Stimulated activated CD4-positive, alpha-beta T cell treated with anti-CD3 and anti-CD28 coated beads, Interleukin-4, amount 100 ng/mL, for 48 hours (primary cell): ENCODE data around the gene RASGEF1C.
"Not testable (repeated sequence)": the region's sequence is repeated elsewhere in the genome, so short reads cannot be mapped to it uniquely, and the experiment has no call there.

ENCODE experiments used
- DNase-seq, 2 donors: peaks; one replicate each; pipeline ENCODE4 v3.0.0-alpha.2; 2020; ENCODE audit warnings: low read depth in 2 of 2

Gene RASGEF1C

DNA sequence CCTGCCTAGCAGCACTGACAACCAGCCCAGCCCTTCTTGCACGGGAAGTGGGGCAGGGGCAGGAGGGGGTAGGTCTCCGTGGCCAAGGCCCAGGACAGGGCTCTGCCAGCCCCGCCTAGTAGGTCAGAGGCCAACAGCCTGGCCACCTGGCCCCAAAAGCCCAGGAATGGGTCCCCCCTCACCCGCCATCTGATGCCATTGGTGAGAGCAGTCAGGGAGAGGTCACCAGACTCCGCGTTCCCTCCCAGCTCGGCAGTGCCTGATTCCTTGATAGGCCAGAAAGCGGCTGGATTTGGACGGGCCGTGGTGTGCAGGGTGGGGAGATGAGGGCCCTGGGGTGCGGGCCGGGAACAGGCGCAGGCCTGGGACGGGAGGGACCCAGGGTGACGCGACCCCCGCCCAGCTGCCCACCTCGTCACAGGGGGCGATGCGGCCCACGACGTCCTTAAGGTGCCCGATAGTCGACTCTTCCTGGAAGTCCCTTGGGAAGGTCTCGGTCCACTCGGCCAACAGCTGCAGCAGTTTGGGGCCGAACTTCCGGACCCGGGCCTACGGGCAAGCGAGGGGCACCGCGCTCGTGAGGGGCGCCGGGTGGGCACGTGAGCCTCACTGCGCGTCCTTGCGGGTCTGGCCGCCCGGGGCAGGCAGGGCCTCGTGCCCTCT, 72.9 kb downstream of the RASGEF1C start:
- no peak for DNase-seq

DNA sequence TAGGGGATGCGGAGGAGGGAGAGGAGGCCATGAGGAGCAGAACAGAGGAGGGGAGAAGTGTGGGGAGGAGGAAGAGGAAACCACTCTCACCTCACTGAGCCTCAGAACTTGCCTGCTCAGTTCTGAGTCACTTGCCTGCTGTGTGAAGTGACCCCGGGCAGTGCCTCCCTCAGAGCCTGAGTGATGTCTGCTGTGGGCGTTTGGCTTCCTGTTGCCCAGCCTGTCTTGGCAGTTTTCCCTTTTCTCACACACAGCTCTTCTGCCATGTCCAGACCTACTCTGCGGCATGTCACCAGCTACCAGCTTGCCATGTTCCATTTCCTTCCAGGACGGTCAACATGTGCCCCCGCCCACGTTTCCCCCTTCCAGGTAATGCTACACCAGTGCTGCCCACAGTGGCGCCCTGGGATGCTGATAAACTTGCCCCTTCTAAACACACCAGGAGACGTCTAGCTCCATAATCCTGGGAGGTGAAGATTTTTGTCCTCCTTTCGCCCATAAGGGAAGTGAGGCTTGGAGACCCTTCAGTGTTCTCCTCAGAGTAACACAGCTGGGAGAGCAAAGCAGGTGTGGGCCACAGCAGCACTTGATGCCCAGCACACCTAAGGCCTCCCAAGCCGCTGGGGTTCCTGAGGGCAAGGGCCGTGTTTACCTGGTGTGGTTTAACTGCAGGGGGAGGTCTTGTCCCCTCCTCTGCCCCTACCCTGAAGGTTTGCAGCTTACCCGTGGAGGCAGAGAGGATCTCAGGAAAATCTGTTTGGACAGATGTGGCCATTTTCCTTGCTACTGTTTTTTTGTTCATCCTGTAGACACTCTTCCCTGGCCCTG, 73.7 kb downstream of the RASGEF1C start:
- DNase-seq = peak; percentile 18 to 26

DNA sequence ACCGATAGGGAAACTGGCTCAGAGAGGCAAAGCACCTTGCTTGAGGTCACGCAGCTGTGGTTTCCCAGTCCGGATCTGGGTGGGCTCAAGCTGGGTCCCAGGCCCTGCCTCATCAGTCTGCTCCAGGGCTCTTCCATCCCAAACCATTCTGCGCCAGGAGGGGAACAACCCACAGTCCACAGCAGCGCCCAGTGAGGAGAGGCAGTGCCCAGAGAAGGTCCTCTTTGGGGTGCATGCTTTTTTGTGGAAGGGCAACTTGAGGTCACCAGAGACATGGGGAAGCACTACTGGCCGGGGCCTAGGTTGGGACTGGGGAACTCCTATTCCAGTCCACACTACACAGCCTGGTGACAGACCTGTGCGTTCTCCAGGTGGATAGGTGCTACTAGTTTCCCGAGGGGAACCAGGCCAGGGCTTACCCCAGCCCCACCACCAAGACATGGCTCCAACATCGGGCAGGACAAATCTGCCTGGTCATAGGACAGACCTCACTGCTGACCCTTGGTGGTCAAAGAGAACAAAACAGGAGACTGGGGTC, 75.0 kb downstream of the RASGEF1C start:
- DNase-seq = no peak

DNA sequence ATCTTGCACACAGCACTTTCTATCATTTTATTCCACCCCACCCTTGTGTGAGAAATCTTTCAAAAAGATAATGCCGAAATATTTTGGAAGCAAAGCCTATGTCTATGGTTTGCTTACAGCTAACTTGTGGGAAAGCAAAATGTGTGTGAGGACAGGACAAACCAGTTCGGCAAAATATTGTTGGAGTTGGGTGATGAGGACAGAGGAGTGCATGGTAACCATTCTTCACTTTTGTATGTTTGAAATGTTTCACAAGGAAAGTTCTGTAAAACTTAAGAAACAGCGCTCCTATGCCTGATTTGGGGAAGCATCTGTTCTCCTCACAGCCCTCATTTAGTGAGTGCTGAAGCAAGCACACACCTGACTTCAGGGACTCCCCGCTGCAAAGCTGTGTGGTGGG, 75.5 kb downstream of the RASGEF1C start:
- no peak for DNase-seq

DNA sequence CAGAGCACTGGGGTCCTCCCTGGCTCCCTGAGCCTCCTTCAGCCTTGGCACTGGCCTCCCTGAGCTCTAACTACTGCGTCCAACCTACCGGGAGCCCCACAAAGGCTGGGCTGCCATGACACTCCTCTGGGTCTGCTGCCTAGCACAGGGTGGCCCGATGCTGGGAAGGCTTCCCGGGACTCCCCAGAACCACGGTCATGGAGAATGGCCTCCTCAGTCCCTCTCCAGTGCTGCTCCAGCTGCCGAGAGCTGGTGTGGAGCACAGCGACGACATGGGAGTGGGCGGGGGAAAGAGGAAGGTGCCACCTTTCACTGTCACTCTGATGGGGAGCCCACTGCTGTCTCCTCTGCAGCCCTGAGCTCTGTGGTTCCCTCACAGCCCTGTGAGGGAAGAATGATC, 76.0 kb downstream of the RASGEF1C start:
- DNase-seq = no peak

DNA sequence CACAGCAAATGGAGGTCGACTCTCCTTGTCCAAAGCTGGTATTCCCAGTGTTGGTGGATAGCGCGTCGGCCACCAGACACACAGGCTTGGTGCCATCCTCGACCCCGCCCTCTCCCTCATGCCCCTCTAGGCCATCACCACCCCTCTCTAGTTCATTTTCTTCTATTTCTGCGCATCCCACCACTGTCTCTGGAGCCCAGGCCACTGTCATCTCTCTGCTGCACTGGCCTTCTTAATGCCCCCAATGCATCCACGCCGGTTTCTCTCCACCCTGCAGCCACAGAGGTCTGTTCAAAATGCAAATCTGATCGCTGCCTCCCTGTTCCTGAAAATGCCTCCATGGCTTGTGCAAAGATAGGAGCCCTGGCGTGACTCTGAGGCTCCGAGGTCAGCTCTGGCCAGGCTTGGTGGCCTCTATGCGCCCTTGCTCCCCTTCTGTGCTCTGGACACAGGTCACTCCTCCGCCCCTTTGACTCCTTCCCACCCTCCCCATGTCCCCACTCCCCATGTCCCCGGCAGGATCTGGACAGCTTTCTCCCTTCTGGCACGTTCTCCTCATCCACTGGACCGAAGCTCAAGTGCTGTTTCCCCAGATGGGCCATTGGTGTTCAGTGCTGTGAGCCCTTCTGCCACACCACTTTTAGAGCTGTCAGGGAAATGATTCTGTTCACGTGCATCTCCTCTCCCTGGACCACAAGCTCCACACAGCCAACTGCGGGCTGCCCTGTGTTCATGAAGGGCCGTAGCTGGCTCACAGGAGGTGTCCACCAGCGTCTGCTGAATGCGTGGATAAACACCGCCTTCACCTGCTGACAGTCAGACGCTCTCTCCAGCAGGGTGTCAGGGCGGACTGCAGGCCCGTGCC, 77.9 kb downstream of the RASGEF1C start:
- no peak for DNase-seq

DNA sequence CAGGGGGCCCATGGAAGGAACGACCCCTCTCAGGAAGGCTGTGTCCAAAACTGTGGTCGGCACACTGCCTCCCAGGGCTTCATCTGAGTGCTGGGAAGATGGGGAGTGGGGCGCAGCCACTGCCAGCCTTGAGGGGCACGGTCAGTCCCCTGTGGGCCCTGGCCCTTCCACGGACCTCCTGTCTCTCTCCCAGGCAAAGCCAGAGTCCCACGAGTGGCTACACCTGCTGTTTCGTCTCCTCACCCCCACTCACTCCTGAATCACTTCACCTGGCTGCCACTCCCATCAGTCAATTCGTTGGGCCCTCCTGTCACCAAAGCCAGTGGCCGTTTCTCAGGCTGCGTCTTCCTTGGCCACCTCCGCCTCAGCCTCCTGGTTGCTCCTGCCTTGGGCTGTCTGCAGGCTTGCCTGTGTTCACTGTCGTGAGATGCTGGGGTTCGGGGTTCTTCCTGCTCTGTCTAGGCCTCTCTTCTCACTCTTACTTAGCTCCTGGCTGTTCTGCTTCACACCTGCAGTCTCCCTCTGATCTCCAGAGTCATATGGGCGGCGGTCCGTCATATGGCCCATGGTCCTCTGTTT, 78.6 kb downstream of the RASGEF1C start:
- DNase-seq = no peak

DNA sequence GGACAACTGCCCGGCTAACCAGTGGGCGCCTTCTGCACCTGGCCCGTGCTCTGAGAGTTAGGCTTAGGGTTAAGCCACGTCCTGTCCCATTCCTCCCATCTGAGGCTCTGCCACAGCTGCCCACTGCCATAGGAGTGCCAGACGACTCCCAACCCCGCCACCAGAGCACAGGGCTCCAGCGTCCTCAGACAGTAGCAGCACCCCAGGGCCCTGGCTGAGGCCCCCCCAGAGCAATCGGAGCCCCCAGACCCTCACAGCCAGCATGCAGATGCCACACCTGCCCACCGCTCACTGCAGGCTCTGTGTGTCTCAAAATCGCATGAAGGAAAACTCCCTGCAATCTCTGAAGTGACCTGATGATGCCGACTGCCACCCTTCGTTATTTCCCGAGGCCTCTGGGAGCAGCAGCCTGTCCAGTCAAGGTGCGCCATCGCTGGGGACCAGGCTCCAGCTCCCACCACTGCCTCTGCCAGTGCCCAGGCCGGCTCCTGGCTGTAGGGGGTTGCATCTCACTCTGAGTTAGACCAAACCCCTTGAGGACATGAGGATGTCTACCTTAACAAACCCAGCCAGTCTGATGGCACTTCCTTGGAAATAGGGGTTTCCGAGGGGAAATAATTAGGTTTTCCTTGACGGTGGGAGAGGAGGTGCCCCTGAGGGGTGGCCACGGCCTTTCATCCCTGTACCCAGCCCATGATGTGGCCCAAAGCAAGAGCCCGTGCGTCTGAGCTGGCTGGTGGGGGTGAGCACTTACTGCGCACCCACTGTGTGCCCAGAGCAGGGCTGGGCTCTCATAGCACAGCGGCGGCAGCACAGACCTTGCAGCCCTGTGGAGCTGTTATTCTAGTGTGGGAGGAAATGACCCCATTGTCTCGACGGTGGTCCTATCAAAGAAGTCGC, 79.5 kb downstream of the RASGEF1C start:
- DNase-seq = no peak

DNA sequence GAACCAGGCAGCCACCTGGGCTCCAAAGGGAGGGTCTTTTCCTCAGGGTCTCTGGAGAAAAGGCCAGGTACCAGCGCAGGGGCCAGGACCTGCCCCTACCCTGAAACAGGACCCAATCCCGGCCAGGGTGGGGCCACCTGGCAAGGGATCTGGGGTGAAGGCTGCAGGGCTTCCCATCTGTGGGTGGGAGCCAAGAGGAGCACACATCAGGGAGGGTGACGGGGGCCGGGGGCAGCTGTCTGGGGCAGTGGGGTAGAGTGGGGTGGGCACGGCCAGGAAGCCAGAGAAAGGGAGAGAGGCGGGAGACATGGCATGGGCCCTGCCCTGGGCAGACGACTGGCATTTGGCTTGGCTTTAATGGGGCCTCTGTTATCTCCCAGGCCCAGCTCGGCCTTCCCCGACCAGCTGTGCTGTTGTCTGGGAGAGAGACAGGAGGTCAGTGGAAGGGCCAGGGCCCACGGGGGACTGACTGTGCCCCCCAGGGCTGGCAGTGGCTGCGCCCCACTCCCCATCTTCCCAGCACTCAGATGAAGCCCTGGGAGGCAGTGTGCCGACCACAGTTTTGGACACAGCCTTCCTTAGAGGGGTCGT, 80.2 kb downstream of the RASGEF1C start:
- DNase-seq = no peak

DNA sequence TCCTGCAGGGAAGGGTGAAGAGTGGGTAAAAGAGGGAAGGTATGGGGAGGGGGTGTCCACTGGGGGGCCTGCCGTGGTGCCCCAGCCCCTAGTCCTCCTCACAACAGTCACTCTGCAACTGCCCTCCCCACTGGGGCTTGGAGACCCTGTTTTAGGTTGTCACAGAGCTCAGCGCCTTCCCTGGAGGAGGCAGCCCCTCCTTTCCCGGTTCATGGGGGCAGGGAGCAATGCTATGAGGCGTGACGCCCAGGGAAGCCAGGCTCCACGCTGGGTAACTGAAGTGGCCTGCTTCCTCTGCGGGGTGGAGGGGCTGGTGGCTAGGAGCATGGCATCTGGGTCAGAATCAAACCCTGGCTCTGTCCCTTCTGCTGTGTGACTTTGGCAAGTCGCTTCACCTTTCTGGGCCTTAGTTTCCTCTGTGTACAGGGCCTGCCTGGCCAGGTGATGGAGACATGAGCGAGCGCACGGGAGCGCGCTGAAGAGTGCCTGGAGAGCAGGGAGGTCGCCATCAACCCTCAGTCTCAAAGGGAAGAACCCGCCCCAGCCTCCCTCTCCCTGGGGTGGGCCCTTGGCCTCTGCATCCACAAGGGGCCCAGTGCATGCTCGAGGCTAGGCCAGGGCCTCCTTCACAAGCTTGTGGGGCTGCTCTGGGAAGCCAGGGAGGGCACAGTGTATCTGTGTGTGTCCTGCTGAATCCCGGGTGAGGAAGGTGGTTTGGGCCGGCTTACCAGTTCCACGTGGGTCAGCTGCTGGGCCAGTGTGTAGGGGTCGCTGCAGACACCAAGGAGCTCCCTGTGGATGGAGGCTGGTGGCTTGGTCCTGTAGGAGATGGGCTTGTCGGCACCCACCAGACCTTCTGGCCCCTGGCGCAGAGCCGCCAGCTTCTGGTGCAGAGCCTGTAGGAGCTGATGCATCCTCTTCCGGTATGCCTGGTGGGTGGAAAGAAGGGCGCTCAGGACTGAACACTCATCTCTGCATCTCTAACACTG, 81.0 kb downstream of the RASGEF1C start:
- no peak for DNase-seq

DNA sequence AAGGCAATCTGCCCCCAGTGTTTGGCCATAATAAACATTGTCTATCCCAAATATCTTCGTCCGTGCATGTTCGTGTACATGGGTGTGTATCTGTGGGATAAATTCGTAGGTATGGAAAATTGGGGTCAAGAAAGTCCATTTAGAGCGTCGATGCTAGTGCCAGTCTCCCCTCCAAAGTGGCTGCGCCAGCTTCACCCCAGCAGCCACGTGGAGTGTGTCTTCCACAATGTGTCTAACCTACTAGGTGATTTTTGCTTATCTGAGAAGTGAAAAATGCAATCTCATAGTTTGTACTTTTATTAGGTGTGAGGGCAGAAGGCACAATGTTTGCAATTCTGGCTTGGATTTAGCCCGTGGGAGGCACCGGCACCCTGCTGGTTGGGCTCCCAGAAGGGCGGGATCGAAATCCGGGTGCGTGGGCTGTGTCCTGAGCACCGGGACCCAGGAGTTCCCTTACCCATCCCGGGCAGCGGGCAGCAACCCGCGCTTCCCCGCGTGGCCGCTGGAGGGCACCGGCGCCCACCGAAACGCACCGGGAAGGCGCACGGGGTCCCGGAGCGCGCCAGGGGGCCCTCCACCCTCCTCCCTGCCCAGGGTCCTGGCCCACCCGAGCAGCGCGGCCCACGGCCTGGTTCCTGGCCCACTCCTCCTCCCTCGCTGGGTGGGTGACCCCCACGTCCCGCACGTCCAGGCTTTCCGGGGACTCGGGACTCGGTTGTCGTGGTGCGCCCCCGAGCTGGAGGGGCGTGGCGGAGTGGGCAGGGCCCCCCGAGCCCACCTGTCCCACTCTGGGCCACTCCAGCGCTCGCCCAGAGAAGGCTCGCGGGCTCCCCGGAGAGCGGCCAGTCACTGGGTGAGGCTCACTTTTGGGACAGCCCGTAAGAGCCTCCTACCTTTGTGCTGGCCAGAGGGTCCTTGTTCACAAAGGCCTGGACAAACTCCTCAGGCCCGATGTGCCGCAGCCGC, 82.0 kb downstream of the RASGEF1C start:
- peak; percentile 8 to 40 for DNase-seq

DNA sequence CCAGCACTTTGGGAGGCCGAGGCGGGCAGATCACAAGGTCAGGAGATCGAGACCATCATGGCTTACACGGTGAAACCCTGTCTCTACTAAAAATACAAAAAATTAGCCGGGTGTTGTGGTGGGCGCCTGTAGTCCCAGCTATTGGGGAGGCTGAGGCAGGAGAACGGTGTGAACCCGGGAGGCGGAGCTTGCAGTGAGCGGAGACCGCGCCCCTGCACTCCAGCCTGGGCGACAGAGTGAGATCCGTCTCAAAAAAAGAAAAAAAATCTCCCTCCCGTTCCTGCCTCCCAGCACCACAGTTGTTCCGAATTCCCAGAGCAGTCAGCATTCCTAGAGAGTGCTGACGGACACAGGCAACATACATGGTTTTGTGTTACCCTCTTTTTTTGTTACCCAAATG, 82.9 kb downstream of the RASGEF1C start:
- DNase-seq = not testable (repeated sequence)

DNA sequence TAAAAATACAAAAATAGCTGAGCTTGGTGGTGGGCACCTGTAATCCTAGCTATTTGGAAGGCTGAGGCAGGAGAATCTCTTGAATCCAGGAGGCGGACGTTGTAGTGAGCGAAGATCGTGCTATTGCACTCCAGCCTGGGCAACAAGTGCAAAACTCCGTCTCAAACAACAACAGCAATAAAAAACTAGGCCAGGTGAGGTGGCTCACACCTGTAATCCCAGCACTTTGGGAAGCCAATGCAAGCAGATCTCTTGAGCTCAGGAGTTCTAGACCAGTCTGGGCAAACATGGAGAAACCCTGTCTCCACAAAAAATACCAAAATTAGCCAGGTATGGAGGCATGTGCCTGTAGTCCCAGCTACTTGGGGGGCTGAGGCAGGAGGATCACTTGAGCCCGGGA, 84.3 kb downstream of the RASGEF1C start:
- DNase-seq = not testable (repeated sequence)

DNA sequence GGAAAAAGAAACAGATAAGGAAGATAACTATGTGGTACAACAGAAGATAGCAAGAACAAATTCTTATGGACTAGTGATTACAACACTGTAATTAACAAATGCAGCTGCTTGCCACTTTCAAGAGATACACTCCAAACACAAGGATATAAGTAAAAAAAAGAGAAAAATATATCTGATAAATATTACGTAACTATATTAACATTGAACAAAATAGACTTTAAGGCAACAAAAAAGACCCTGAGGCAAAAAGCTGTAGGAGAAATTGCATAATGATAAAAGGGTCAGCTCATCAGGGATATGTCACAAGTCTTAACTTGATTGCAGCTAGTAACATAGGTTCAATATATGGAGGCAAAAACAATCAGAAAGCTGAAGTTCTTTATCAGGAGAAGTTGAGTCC, 86.1 kb downstream of the RASGEF1C start:
- DNase-seq = no peak

DNA sequence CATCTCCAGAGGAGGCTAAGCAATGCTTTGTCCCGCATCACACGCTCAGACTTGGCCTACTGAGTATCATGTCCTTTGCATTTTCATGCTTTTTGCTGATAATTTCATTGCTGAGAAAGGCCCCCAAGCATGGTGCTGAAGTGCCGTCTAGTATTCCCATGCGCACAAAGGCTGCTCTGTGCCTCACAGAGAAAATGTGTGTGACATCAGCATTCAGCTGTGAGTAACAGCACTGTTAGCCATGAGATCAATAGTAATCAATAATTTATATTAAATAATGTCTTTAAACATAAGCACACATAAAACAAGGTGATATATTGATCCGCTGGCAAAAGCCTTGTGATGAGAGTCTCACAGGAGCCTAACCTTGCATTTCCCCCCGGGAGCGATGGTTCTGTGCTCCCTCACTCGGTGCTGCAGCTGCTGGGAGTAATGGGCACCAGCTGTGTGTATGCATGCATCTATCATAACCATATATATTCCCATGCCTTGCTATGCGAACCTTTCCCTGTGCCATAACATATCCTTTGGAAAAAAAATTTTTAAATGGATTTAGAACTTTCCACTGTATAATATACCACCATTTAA, 87.1 kb downstream of the RASGEF1C start:
- no peak for DNase-seq

DNA sequence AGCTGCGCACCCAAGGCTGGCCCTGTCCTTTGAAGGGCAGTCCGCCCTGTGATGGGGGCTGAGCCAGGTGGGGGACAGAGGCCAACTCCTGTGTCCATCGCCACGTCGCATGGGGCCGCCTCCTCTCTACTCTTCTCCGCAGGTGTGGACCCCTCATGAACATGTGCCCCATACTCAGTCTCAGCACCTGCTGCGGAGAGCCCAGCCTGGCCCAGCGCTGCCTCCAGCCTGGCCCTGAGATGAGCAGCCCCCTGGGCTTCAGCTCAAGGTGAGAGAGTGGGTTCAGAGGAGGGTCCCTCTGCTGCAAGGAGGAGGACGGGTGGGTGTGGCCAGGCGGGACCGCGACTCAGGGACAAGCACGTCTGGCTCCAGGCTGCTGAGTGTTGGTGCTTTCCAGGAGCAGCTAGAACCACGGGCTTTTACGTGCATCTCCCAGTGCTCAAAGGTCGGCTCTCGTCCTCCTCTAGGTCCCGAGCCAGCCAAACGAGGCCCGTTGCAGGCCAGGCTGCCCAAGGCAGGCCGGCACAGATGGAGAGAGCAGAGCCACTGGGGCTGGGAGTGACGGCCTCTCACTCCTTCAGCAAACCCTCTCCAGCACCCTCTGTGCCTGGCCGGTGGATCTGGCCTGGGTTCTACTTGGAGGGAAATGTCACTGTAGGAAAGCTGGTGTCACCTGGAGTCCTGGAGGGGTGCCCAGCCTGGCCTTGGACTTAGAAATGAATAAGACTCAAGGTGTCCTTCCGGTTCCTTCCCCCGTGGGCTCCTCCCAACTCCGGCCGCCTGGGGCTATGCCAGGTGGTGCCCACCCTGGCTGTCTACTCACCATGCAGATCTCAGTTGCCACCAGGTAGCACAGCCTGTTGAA, 88.5 kb downstream of the RASGEF1C start:
- no peak for DNase-seq

DNA sequence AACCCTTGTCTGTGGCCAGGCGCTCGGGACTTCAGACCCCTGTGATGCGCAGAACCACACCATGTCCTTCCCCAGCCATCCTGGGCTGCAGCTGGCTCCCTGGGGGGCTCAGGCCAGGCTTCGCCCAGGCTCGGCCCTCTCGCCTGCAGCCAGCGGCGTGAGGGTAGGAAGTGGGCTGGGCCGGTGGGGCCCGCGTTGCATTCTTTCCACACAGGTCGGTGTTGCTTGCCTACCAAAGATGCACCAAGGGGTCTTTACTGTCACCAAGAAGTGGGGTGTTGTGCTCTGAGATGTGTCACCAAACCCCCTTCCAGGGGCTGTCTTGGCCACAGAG, 89.1 kb downstream of the RASGEF1C start:
- DNase-seq = no peak
